NT2/D1 (cell line): ENCODE data around the gene MDGA2.

Experiments used
- DNase-seq: peaks from one replicate; pipeline ENCODE4 v3.0.0-alpha.2; 2011; ENCODE audit warnings: low read depth, low spot score
- H3K27me3 ChIP-seq: 2 replicates; pipeline ENCODE4 v1.6.0; 2011; ENCODE audit warnings: mild to moderate bottlenecking; ENCODE audit not compliant: insufficient read length, insufficient read depth
- H3K36me3 ChIP-seq: 2 replicates; pipeline ENCODE4 v1.6.1; 2011; ENCODE audit warnings: mild to moderate bottlenecking, low read length, mixed read lengths; ENCODE audit not compliant: insufficient read depth, insufficient read length
- H3K4me1 ChIP-seq: 2 replicates; pipeline ENCODE4 v1.5.1; 2011; ENCODE audit not compliant: insufficient read depth, insufficient read length
- H3K4me3 ChIP-seq: 2 replicates; pipeline ENCODE4 v1.5.1; 2011; ENCODE audit warnings: low read depth; ENCODE audit not compliant: insufficient read length
- H3K9ac ChIP-seq: 2 replicates; pipeline ENCODE4 v1.6.0; 2011; ENCODE audit warnings: low read depth; ENCODE audit not compliant: insufficient read length
- H3K9me3 ChIP-seq: 2 replicates; pipeline ENCODE4 v1.5.1; 2011; ENCODE audit warnings: mild to moderate bottlenecking, low read length; ENCODE audit not compliant: insufficient read depth
- SUZ12 ChIP-seq: IDR thresholded peaks from 2 replicates; pipeline ENCODE4 v1.6.1; 2011; ENCODE audit not compliant: insufficient read length, insufficient read depth; ENCODE audit errors: extremely low read depth
- YY1 ChIP-seq: IDR thresholded peaks from 2 replicates; pipeline ENCODE4 v1.6.1; 2011; ENCODE audit not compliant: insufficient read length, insufficient read depth
- ZNF274 ChIP-seq: IDR thresholded peaks from 2 replicates; pipeline ENCODE4 v1.6.1; 2011; ENCODE audit warnings: mild to moderate bottlenecking, low read depth, low read length

The MDGA2 gene

DNA sequence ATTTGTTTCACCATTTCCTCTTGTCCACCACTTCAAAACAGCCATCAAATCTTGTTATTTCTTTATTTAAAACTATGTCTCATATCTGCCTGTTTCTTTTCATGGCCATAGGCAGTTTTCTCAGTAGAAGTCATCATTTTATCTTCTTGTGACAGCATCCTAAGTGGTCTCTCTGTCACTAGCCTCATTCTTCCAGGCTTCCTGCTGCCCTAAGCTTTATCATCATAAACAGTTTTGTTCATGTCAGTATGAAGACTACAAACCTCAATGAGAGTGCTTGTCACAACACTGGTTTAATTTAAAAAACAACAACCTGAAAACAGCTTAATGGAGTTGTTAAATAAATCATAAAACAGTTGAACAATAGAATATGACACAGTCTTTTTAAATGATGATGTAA is 636.1 kb downstream of the MDGA2 start:
- Histone ChIP-seq H3K27me3 (no peaks in the 10 kb centered on the region), H3K9ac (no peak overlapping the region), H3K4me3 (no peak overlapping the region), H3K36me3 (no peaks in the 10 kb centered on the region), H3K4me1 (no peaks in the 10 kb centered on the region), H3K9me3 (no peaks in the 10 kb centered on the region)
- DNase-seq, result no peak
- TF ChIP-seq SUZ12 (no peak), YY1 (no peak), ZNF274 (no peak)

DNA sequence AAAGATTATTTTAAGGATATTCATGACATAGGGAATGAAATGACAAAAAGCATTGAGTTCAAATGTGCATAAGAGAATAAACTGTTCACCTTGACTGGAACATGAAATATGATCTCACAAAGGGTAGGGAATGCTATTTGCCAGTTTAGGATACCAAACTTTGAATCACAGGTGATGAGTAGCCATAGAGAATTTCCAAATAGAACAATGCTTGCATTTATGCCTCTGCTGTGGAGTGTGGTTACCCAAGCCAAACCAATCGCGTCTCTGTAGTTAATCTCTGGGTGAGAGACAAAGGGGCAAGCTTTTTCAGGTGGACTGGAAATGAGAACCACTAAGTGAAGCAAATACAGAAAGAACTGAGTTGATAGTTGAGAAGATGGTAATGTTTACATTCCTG is 652.7 kb downstream of the MDGA2 start:
- DNase-seq, result no peak
- TF ChIP-seq ZNF274, result no peak
- no peak for TF ChIP-seq SUZ12
- no peak for TF ChIP-seq YY1
- Histone ChIP-seq H3K27me3 (no peaks in the 10 kb centered on the region), H3K4me3 (no peak overlapping the region), H3K36me3 (no peaks in the 10 kb centered on the region), H3K9me3 (no peaks in the 10 kb centered on the region), H3K4me1 (no peaks in the 10 kb centered on the region), H3K9ac (no peak overlapping the region)

GRCh38 chr14:47020500-47020899 is 654.9 kb downstream of the MDGA2 start:
- Histone ChIP-seq H3K4me1 (no peaks in the 10 kb centered on the region), H3K9me3 (no peaks in the 10 kb centered on the region), H3K27me3 (no peaks in the 10 kb centered on the region), H3K36me3 (no peaks in the 10 kb centered on the region), H3K4me3 (no peak overlapping the region), H3K9ac (no peak overlapping the region)
- DNase-seq, result no peak
- TF ChIP-seq YY1 (no peak), SUZ12 (no peak), ZNF274 (no peak)

GRCh38 chr14:47012533-47013280 is 662.7 kb downstream of the MDGA2 start:
- no peaks in the 10 kb centered on the region for H3K27me3 ChIP-seq
- no peak overlapping the region for H3K4me3 ChIP-seq
- no peaks in the 10 kb centered on the region for H3K9me3 ChIP-seq
- no peaks in the 10 kb centered on the region for H3K36me3 ChIP-seq
- no peak for DNase-seq
- H3K4me1 ChIP-seq, result peaks cover 2% of the 10 kb centered on the region
- TF ChIP-seq ZNF274 (no peak), YY1 (no peak), SUZ12 (no peak)
- no peak overlapping the region for H3K9ac ChIP-seq

- no peak for DNase-seq
- TF ChIP-seq YY1, result no peak
- no peak for TF ChIP-seq SUZ12
- TF ChIP-seq ZNF274, result no peak
- no peaks in the 10 kb centered on the region for H3K27me3 ChIP-seq
- H3K4me1 ChIP-seq, result peaks cover 2% of the 10 kb centered on the region
- H3K9ac ChIP-seq, result no peak overlapping the region
- no peaks in the 10 kb centered on the region for H3K9me3 ChIP-seq
- no peaks in the 10 kb centered on the region for H3K36me3 ChIP-seq
- H3K4me3 ChIP-seq, result no peak overlapping the region
Measured at GRCh38 chr14:47009615-47010014, 665.8 kb downstream of the MDGA2 start.

DNA sequence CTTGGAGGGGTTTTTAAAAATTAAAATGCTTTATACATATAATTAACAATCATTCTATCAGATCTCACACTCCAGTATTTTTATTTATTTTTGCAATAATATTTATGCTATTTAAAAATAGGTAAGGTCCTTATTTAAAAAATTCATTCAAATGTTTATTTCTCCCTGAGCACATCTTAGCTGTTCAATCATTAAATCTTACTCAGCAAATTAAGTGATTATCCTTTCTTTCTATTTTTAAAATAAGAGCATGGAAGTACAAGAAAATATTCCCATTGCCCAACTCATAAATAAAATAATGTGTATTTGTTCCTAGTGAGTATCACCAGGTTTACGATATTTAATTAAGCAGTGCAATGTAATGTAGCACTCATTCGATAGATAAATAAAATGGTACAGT is 666.7 kb downstream of the MDGA2 start:
- H3K4me1 ChIP-seq, result peaks cover 2% of the 10 kb centered on the region
- H3K9me3 ChIP-seq, result no peaks in the 10 kb centered on the region
- no peak for TF ChIP-seq ZNF274
- TF ChIP-seq SUZ12, result no peak
- TF ChIP-seq YY1, result no peak
- no peaks in the 10 kb centered on the region for H3K27me3 ChIP-seq
- no peak for DNase-seq
- no peaks in the 10 kb centered on the region for H3K36me3 ChIP-seq
- H3K4me3 ChIP-seq, result no peak overlapping the region
- H3K9ac ChIP-seq, result no peak overlapping the region

DNA sequence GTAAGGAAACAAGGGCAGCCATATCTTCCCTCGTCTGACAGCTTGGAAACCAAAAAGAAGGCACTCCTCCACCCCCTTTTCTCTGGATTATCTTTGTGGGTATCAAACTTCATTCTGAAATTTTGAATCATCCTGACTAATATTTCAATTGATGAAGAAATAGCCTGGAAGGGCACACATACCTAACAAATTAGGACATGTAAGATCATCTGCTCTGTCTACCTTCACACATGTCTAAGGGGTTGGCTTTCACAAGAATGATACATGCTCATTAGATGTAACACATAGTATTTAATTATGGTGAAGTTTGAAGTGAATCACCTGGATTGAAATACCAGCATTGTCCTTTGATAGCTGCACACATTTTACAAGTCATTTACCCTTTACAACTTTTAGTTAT is 675.7 kb downstream of the MDGA2 start:
- TF ChIP-seq SUZ12 (no peak), YY1 (no peak), ZNF274 (no peak)
- Histone ChIP-seq H3K9ac (no peak overlapping the region), H3K4me3 (no peak overlapping the region), H3K4me1 (no peaks in the 10 kb centered on the region), H3K9me3 (no peaks in the 10 kb centered on the region), H3K27me3 (no peaks in the 10 kb centered on the region), H3K36me3 (no peaks in the 10 kb centered on the region)
- DNase-seq, result no peak
